Endothelial cell (in vitro differentiated cells): ENCODE data around the gene TEP1. TPM values are rescaled to one million over a fixed set of nuclear protein-coding genes. Genes with fewer than 3 reads are reported as not detected.

ENCODE experiments used
- DNase-seq: peaks from one replicate; pipeline ENCODE4 v3.0.0; 2021; ENCODE audit warnings: low spot score
- H3K27ac Mint-ChIP-seq: one replicate; pipeline ENCODE4 v1.8.0; 2021; ENCODE audit warnings: mixed read lengths, inconsistent platforms; ENCODE audit not compliant: unreplicated experiment
- H3K27me3 Mint-ChIP-seq: one replicate; pipeline ENCODE4 v1.8.0; 2021; ENCODE audit warnings: mild to moderate bottlenecking, moderate library complexity, mixed read lengths, inconsistent platforms; ENCODE audit not compliant: unreplicated experiment
- H3K36me3 Mint-ChIP-seq: one replicate; pipeline ENCODE4 v1.8.0; 2021; ENCODE audit warnings: mild to moderate bottlenecking, low read depth, mixed read lengths, inconsistent platforms; ENCODE audit not compliant: unreplicated experiment
- H3K4me1 Mint-ChIP-seq: one replicate; pipeline ENCODE4 v1.8.0; 2021; ENCODE audit warnings: mild to moderate bottlenecking, mixed read lengths, inconsistent platforms; ENCODE audit not compliant: unreplicated experiment
- H3K4me3 Mint-ChIP-seq: one replicate; pipeline ENCODE4 v1.8.0; 2021; ENCODE audit warnings: mild to moderate bottlenecking, mixed read lengths, inconsistent platforms; ENCODE audit not compliant: unreplicated experiment
- H3K9me3 Mint-ChIP-seq: one replicate; pipeline ENCODE4 v1.8.0; 2021; ENCODE audit warnings: mixed read lengths, inconsistent platforms; ENCODE audit not compliant: unreplicated experiment
- total RNA-seq: library from RNA; stranded (reverse); fragmentation: NEBNext Ultra II Directional; extraction: Animal tissue kit (Norgen Biotek cat#: 25700); gene quantifications from one replicate; pipeline ENCODE4 v1.2.1, GENCODE V29; 2021; ENCODE audit not compliant: unreplicated experiment
- TF ChIP-seq, protein P1 (sequence below): fragments of 200-600 bp; sonication (generic); IDR thresholded peaks from one replicate; pipeline ENCODE4 v1.5.0; 2021; ENCODE audit warnings: antibody characterized with exemption; ENCODE audit not compliant: unreplicated experiment

The TEP1 gene
- total RNA-seq, 1 donor from 2014 or later = 44.0 TPM

DNA sequence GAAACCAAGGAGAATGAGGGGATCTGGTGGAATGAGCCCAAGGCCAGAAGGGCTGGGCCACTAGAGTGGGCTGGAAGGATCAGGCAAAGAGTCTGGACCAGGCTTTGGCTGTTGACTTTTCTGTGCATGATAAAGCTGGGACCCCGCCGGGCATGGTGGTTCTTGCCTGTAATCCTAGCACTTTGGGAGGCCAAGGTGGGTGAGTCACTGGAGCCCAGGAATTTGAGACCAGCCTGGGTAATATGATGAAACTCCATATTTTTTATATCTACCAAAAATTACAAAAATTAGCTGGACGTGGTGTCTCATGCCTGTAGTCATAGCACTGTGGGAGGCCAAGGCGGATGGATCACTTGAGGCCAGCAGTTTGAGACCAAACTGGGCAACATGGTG lies 23.1 kb upstream of the TEP1 start:
- DNase-seq = no peak
- no peak overlapping the region for H3K27ac Mint-ChIP-seq
- no peaks in the 10 kb centered on the region for H3K36me3 Mint-ChIP-seq
- H3K4me3 Mint-ChIP-seq = no peak overlapping the region
- peaks cover 9% of the 10 kb centered on the region for H3K4me1 Mint-ChIP-seq
- TF ChIP-seq, protein P1, sequence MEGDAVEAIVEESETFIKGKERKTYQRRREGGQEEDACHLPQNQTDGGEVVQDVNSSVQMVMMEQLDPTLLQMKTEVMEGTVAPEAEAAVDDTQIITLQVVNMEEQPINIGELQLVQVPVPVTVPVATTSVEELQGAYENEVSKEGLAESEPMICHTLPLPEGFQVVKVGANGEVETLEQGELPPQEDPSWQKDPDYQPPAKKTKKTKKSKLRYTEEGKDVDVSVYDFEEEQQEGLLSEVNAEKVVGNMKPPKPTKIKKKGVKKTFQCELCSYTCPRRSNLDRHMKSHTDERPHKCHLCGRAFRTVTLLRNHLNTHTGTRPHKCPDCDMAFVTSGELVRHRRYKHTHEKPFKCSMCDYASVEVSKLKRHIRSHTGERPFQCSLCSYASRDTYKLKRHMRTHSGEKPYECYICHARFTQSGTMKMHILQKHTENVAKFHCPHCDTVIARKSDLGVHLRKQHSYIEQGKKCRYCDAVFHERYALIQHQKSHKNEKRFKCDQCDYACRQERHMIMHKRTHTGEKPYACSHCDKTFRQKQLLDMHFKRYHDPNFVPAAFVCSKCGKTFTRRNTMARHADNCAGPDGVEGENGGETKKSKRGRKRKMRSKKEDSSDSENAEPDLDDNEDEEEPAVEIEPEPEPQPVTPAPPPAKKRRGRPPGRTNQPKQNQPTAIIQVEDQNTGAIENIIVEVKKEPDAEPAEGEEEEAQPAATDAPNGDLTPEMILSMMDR = no peak
- H3K27me3 Mint-ChIP-seq = peaks cover 5% of the 10 kb centered on the region
- H3K9me3 Mint-ChIP-seq = no peaks in the 10 kb centered on the region

DNA sequence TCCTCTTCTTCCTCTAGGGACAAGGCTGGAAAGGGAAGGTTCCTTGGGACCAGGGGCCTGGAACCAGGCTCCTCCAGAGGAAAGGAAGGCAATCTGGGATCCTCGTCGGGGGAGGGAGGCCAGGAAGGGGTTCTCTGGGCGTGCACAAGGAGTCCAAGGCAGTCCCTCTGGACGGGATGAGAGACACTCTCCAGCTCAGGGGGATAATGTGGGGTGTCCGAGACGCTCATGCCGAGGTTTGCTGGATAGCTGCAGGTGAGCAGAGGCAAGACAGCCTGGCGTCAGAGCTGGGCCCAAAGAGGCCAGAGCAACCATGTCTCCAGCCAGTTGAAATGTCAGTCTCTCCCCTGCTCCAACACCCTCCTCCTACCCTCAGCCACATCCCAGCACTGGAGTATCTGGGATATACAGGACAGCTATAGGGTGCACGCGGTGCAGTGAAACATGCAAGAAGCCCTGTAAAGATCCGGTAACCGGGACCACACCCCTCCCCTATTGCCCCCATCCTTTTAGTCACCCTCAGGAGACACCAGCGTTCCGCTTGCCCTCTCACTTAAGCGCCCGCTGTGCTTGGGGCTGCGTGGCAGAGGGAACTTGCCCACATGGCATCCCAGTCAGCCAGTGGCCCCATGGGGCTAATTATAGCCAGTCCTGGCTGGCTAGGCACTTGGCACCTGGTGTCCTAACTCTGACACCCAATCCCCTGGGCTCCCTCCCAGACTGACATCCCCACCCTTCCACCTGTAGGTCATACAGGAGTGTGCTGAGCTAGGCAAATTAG lies 22.5 kb upstream of the TEP1 start, which contains the start of gene KLHL33:
TSS of gene KLHL33 (minus strand) at position 585 of the 781 bp plus-strand sequence. CDS start at position 230, 355 bp downstream.
- Mint-ChIP-seq H3K27me3 (peaks cover 5% of the 10 kb centered on the region), H3K36me3 (no peaks in the 10 kb centered on the region), H3K4me3 (no peak within 1 kb of the TSS), H3K27ac (no peak within 1 kb of the TSS), H3K4me1 (peaks cover 5% of the 10 kb centered on the region), H3K9me3 (no peaks in the 10 kb centered on the region)
- TF ChIP-seq, protein P1 = no peak
- DNase-seq = no peak

DNA sequence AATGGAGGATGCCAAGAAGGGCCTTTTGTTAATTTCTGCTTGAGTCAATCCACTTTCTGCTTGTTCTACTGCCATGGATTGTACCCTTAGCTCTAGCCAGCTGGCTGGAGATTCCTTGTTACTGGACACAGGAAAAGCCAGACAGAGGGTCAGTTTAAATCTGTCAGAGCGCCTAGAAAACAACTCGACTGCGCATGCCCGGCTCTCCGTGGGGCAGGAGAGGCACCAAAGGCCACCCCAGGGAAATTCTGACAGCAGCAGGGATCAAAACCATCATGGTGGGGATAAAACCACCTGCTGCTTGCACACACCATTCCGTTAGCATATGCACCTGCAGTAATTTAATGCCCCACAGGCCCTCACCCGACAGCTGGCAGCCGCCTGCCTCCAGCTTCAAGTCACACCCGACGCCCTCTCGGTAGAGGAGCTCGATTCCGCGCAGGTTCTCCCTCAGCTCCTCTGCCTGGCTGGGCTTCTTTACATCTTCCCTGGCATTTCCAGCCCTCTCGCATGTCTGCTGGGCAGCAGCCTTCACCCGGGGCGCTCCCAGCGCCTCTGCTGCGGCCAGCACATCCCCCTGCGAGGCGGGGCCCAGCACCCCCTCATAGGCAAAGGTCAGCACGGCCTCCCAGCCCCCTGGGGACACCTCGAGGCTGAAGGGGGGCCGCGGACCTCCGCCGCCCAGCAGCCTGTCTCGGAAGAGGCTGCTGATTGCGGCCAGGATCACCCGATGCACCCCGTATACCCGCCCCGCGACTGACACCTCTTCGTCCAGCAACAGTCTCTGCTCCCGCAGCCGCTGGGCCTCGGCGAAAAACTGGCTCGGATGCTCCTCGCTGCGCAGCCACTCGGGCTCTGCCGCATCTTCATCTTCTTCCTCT lies 21.6 kb upstream of the TEP1 start:
- Mint-ChIP-seq H3K4me3 (no peak overlapping the region), H3K4me1 (peaks cover 5% of the 10 kb centered on the region), H3K27me3 (peaks cover 5% of the 10 kb centered on the region), H3K27ac (no peak overlapping the region), H3K9me3 (no peaks in the 10 kb centered on the region), H3K36me3 (no peaks in the 10 kb centered on the region)
- DNase-seq = peak; percentile 7
- TF ChIP-seq, protein P1 = no peak

DNA sequence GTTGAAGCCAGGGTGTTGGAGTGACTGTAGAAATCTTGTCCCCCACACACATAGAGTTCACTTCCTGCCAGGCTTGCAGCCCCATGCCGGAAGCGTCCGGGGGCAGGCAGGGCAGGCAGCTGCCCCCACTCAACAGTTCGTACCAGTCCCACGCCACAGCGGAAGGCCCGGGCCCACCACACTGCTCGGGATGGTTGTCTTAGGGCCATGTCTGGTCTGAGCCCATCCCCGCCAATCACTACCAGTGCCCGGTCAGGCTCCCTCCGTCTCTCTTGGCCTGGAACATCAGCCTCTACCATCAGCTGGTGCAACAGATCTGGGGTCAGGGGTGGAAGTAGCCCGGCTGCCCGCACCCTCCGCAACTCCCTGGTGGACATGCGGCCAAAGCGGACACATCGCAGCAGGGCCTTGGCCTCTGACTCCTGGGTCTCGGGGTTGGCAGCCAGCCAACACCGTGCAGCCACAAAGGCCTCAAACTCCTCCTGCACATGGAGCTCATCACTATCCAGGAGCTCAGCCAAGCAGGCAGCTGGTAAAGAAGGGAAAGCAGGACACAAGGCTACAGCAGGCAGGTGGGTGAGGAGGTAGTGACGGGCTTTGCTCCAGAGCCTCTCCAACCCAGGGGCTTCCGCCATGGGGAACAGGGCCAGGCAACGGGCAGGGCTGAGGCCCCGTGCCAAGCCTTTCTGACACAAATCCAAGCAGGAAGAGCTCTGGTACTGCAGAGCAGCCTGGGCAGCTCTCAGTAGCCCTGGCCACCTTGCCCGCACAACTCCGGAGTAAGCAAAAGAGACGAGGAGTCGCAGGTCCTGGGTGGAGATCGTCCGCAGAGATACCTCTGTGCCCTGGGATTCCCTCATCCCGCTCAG lies 16.7 kb upstream of the TEP1 start:
- H3K4me3 Mint-ChIP-seq = no peak overlapping the region
- no peak overlapping the region for H3K27ac Mint-ChIP-seq
- H3K9me3 Mint-ChIP-seq = no peaks in the 10 kb centered on the region
- TF ChIP-seq, protein P1 = no peak
- H3K4me1 Mint-ChIP-seq = peaks cover 23% of the 10 kb centered on the region
- H3K27me3 Mint-ChIP-seq = peaks cover 5% of the 10 kb centered on the region
- DNase-seq = no peak
- H3K36me3 Mint-ChIP-seq = no peaks in the 10 kb centered on the region
